GM12892 (cell line): ENCODE results near the gene PDIA5.

ENCODE experiments used
- POLR2A ChIP-seq: IDR thresholded peaks from 2 replicates; pipeline ENCODE4 v1.6.1; 2011; ENCODE audit warnings: low read depth, low read length, control low read depth
- POLR2AphosphoS5 ChIP-seq: IDR thresholded peaks from 2 replicates; pipeline ENCODE4 v1.6.1; 2011; ENCODE audit warnings: low read depth, low read length, control low read depth
- TAF1 ChIP-seq: IDR thresholded peaks from 2 replicates; pipeline ENCODE4 v1.6.1; 2011; ENCODE audit warnings: low read depth, mild to moderate bottlenecking, control low read depth, low read length, borderline replicate concordance

GRCh38 chr3:123202451-123202850, 135.6 kb downstream of the PDIA5 start:
- TF ChIP-seq POLR2AphosphoS5 (no peak), POLR2A (no peak), TAF1 (no peak)
